Superior temporal gyrus (tissue), 1 donor: Measurements from ENCODE around the gene BICDL1.
"Not testable (repeated sequence)": the region's sequence is repeated elsewhere in the genome, so short reads cannot be mapped to it uniquely, and the experiment has no call there.

Source experiments
- DNase-seq: peaks from one replicate; pipeline ENCODE4 v3.0.0-alpha.2; 2016; ENCODE audit errors: extremely low spot score

Gene BICDL1

DNA sequence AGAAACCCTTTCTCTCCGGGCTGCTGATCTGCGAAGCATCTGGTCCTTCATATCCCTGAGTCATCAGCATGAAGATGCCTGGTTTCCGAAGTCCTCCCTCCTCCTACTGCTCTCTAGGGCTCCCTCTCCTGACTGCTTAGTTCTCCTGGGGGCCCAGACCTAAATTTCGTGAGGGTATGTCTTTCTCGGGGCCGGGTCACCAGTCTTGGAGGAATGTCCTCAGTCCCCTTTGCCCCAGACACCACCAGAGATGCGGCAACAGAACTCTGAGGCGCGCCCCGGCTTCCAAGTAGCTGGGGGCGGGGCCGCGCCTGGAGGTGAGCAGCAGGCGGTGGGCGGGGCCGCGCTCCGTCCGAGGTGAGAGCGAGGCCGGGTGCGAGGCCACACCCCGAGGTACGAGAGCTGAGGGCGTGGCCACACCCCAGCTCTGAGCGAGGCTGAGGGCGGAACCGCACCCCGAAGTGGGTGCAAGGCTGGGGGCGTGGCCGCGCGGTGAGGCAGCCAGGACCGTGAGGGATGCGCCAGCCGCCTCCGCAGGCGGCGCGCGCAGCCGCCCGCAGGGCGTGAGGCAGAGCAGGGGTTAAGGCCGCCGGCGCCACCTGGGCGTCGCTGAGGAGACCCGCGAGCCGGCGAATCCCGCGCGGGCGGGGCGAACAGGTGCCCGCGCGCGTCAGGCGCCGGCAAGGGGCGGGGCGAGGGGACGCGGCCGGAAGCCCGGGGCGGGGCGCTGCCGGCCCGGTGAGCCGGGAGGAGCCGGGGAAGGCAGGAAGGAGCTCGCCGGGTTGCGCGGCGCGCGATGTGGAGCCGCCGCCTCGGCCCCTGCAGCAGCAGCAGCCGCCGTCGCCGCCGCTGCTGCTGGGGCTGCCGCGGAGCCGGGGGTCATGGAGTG is at the start of gene BICDL1:
TSS of gene BICDL1 (plus strand) at position 765 of the 889 bp plus-strand sequence. CDS start 633 bp downstream, outside the sequence.
- DNase-seq: peak; percentile 46

- no peak for DNase-seq
Measured at GRCh38 chr12:119940897-119941296, 48.1 kb upstream of the BICDL1 start.

DNA sequence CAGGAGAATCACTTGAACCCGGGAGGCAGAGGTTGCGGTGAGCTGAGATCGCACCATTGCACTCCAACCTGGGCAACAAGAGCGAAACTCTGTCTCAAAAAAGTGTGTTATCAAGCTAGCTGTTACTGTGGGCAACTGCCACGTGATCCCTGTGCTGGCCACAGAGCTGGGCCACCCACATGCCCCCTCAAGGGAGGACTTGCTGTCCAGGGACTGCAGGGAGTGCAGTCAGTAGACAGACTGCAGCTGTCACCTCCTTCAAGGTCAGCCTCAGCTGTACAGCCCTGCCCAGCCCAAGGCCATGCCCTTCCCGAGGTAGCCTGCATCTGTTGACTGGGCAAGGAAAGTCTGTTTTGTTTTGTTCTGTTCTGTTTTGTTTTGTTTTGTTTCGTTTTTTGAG is 46.6 kb upstream of the BICDL1 start:
- no peak for DNase-seq

DNA sequence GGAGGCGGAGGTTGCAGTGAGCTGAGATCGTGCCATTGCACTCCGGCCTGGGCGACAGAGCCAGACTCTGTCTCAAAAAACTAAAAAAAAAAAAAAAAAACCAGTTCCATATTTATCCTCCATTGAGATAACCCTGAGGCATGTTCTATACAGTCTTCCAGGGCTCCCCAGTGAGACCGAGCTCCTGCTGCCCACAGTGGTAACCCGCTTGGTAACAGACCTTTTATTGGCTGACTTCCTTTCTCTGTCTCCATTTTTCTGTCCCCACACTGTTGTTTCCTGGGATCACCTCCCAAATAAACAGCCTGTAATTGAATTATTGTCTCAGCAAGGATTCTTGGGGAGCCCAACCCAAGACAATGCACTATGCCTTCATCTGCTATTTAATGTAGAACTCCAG is 42.8 kb upstream of the BICDL1 start:
- DNase-seq: no peak

DNA sequence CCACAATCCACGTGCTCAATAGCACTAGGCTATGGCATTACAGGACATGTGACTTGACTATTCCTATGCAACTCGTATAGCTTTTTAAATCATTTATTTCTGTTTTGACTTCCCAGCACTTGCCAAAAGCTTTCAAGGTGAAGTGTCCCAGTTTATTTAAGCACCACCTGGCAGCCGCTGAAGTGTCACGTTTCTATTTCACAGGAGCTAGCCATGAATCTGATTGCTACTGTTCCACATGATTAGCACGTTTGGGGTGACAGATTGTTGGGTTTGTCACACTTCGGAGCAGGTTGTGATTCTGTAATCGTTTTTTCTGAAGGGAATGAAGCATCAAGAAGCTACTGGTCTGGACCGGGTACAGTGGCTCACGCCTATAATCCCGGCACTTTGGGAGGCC is 39.9 kb upstream of the BICDL1 start:
- no peak for DNase-seq

DNA sequence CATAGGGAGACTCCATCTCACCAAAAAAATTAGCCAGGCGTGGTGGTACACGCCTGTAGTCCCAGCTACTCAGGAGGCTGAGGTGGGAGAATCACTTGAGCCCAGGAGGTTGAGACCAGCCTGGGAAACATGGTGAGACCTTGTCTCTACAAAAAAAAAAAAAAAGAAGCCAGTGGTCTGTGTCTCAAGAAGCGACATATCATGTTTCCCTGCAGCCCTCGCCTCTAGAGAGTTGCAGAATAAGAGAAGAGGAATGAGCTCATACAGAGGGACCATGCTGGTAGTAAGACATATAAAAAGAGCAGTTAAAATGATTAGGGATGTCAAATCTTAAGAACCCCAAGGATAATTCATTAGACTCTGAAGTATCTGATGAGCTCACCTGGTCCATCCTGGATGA is 39.4 kb upstream of the BICDL1 start:
- no peak for DNase-seq

DNA sequence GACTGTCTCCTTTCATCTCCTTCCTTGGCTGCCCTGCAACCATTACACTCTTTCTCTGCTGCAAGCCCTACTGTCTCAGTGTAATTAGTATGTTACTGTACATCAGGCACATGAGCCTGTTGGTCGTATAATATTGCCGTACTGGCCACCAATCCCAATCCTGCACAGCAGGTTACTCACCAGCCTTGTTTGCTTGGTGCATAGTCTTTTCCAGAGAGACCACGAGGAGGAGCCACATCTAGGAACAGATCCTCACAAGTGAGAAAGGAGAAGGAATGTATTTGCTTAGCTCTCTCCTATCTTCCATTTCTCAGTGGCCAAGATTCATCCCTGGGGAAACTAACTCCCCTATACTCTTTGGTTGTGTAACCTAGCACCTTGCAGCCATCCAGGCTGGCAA is 33.0 kb upstream of the BICDL1 start:
- no peak for DNase-seq

GRCh38 chr12:119957135-119957534 is 31.9 kb upstream of the BICDL1 start:
- DNase-seq: no peak

- no peak for DNase-seq
Measured at GRCh38 chr12:119959435-119959834, 29.6 kb upstream of the BICDL1 start.

DNA sequence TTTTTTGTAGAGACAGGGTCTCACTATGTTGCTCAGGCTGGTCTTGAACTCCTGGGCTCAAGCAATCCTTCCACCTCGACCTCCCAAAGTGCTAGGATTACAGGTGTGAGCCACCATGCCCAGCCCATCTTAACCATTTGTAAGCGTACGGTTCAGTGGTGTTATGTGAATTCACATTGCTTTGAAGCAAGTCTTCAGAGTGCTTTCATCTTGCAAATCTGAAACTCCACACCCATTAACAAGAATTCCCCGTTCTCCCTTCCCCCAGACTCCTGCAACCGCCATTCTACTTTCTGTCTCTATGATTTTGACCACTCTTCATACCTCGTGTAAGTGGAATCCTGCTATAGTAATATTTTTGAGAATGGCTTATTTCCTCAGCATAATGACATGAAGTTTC is 24.9 kb upstream of the BICDL1 start:
- no peak for DNase-seq

GRCh38 chr12:119964929-119965328 is 24.1 kb upstream of the BICDL1 start:
- DNase-seq: no peak

- no peak for DNase-seq
Measured at GRCh38 chr12:119980242-119980641, 8.8 kb upstream of the BICDL1 start.

DNA sequence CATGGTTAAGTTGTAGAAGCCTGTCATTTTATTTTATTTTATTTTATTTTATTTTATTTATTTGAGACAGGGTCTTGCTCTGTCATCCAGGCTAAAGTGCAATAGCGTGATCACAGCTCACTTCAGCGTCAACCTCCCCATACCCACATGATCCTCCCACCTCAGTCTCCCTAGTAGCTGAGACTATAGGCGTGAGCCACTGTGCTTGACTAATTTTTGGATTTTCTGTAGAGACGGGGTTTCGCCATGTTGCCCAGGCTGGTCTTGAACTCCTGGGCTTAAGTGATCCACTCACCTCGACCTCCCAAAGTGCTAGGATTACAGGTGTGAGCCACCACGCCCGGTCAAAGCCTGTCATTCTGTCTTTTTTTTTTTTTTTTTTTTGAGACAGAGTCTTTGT is 8.3 kb upstream of the BICDL1 start:
- DNase-seq: not testable (repeated sequence)

- DNase-seq: no peak
Measured at GRCh38 chr12:119989361-119989730, 310 bp downstream of the BICDL1 start.

GRCh38 chr12:119989731-119990381 is 820 bp downstream of the BICDL1 start:
- peak; percentile 46 for DNase-seq

DNA sequence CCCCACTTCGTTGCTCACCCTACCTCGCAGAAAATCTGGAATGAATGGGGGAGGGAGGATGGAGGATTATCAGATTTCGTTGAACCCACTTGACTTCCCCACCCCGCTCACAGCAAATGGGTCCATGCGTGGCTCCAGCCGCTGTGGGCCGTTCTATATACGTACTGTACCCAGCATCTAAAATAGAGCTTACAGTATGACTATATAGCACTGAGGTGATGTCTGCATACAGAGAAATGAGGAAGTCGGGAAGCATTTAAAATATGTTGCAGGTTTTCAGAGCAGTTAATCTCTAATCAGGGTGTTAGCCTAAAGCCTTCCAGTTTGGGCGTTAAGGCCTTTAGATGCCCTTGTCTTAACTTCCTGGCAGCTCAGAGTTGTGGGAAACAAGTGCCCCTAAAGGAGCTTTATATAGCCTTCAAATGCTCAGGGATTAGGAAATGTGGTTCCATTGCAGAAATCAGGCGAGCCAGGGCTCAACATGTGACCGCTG is 1.4 kb downstream of the BICDL1 start:
- DNase-seq: no peak

GRCh38 chr12:119992129-119992705 is 3.2 kb downstream of the BICDL1 start:
- DNase-seq: no peak

GRCh38 chr12:119994892-119995658 is 6.0 kb downstream of the BICDL1 start:
- DNase-seq: no peak

- no peak for DNase-seq
Measured at GRCh38 chr12:119996417-119996816, 7.4 kb downstream of the BICDL1 start.

GRCh38 chr12:119998471-119999245 is 9.6 kb downstream of the BICDL1 start:
- DNase-seq: no peak

DNA sequence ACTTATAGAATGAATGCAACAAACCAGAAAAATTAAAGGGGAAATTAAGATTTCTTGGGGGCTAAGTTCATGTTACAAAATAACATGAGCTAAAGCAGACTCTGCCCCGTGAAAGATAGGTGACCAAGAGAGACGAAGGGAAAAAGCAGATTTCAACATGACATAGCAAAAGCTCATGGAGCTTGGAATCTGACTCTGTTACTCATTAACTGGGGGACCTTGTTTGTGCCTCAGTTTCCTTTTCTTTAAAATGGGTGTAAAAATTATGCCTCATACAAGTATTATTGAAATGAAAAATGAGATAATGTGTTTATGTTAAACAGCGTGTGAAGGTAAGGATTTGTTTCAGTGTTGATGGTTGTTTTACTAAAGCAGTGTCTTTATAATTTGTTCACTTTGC is 11.5 kb downstream of the BICDL1 start:
- DNase-seq: no peak
